NAMALWA (cell line): ENCODE results near the gene SERPINH1.
"Not testable (repeated sequence)": the region's sequence is repeated elsewhere in the genome, so short reads cannot be mapped to it uniquely, and the experiment has no call there.

Experiments
- DNase-seq: peaks from one replicate; pipeline ENCODE4 v3.0.0-alpha.2; 2015; ENCODE audit warnings: low spot score

SERPINH1 gene

DNA sequence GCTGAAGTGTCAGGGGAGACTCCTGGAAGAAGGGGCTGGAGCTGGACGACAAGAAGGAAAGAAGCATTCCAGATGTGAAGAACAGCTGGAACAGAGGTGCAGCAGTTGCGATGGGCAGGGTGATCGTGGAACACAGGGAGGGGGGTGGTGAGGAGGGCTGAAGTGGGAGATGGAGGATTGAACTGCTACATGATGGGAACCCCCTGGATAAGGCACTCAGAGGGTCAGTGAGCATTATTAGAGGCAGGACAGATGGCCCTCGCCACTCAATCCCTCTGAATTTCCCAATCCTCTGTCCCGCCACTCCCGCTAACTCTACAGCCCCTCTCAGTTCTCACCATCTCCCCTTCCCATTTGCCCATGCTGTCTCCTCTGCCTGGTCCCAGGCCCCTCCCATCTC is 14.0 kb downstream of the SERPINH1 start:
- DNase-seq, result no peak

DNA sequence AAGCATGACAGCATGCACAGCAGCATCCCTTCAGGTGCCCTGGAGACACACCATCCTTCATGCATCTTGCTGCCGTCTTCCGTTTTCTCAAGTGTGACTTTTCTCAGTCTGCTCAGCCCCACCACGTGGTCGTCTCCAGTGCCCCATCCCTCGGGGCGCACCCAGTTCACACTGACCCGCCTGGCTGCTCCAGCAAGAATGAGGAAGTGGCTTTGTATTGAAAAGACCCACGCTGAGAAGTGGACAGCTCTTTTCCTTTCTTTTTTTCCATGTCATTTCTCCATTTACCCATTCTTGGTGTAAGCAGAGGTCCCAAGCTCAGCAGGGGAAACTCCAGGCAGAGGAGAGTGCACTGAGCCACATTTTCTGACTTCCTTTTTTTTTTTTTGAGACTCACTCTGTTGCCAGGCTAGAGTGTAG is 14.5 kb downstream of the SERPINH1 start:
- DNase-seq, result peak; percentile 52

DNA sequence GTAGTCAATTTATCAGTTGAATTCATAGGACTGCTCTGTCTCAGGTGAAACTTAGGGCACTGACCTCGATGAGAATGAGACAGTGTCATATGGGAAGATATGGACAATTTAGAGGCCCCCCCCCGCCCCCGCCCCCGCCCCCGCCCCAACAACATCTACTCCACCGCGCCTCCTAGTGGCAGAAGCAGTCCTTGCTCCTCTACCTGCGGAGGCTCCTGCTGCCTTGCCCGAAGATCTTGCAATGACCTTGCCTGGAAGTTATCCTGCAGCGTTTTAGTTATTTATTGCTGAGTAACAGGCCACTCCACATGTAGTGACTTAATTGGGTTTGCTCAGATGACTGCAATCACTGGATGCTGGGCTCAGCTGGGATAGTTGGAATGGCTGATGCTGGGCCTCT is 15.2 kb downstream of the SERPINH1 start:
- peak; percentile 37 for DNase-seq

- no peak for DNase-seq
Observed at GRCh38 chr11:75578977-75579376, 16.9 kb downstream of the SERPINH1 start.

DNA sequence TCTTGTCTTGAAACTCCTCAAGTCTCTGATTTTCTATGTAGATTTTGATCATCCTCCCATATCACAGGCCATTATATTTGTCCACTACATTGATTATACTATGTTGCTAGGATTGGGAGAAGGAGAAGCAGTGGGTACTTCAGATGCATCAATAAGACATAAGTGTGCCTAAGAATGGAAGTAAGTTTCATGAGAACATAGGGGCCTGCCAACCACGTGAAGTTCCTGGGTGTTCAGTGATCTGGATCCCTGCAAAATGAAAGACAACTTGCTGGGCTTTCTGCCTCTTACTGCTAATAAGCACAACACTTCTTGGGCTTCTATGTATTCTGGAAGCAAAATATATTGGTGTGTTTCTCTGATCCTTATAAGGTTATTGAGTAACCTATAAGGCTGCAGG is 17.8 kb downstream of the SERPINH1 start:
- DNase-seq, result no peak

DNA sequence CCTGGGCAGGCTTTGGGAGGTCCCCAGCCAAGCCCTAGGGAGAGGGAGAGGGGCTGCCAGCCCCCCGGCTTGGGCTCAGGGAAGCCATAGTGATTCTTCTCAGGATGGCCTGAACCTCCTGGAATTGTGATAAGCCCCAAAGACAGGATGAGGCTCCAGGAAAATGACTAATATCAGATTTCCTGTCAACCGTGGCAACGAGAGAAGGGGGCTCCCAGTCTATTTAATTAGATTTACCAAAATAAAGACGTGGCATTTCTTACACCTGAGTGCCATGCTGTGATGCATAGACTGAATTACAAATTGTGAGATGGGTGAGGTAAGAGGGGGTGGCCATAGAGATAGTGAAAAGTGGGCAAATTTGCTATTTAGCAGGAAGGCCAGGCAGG is 20.4 kb downstream of the SERPINH1 start:
- DNase-seq, result no peak

DNA sequence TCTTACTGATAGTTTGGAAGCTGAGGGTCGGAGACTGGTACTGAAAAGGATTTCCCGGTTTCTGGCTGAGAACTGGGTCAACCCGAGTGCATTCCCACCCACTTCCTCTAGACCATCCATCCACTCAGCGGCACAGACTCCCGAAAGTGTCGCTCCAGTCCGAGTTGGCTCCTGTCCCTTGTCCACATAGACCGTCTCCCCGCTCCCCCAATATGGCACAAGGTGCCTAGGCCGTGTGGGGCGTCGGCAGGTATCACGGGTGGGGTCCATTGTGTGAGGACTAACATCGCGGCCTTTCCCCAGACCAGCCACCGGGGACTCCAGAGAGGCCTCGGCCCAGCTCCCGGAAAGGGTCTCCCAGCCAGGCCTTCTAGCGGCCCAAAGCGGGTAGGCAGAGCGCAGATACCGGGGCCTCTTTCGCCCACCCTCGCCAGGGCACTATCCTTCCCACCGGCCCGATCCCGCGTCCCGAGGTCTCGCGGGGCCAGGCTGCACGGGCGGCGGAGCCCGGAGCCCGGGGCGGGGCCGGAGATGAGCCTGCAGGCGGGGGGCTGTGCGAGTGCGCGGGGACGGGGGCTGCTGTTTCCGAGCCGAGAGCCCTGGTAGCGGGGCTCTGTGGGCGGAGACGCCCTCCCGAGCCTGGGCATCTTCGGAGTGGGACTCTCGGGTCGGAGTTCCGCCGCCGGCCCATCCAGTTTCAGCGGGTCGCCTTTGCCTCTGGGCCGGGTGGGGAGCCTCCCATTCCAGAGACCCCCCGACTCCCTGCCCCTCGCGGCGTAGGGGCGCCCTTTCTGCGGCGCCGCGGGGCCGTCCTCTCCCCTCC is 21.1 kb downstream of the SERPINH1 start:
- peak; percentile 32 for DNase-seq

DNA sequence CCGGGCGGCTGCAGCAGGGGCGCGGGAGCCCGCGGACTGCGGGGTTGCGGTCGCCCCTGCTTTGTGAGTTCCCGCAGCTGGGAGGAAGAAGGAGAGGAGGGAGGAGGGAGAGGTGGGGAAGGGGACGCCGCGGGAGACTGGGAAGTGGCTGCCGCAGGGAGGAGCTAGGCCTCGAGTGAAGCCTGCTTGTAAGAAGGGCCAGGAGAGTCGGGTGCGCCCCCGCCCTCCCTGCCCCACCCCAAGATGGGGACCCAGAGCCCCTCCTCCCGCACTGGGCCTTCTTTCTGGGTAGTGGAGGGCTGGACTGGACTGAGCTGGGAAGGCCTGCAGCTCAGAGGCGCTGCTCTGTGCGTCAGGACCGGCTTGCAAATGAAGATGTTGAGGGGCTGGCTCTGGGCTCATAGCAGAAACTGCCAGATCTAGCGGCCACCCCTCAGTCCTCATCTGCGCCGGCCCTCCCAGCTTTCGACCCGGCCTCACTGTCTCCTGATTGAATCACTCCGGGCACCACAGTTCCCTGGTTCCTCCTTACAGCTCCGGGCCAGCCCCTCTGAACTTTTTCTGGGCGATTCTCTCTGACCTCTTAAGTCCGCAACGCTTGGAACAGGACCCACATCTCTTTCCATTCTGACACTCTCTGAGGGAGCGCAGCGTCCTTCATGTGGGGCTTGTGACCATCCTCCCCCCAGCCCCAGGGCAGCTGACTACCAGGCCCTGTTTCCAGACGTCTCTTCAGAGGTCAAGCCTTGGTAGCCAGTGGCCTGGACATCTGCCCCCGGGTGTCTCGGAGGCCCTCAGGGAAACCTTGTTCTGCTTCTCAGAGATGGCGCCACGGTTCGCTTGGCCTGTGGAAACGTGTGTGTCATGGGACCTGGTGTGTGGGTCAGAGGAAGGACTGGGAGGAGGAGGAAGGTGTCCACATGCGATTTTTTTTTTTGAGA is 21.9 kb downstream of the SERPINH1 start:
- DNase-seq, result no peak

GRCh38 chr11:75584659-75585292 is 22.7 kb downstream of the SERPINH1 start:
- not testable (repeated sequence) for DNase-seq

DNA sequence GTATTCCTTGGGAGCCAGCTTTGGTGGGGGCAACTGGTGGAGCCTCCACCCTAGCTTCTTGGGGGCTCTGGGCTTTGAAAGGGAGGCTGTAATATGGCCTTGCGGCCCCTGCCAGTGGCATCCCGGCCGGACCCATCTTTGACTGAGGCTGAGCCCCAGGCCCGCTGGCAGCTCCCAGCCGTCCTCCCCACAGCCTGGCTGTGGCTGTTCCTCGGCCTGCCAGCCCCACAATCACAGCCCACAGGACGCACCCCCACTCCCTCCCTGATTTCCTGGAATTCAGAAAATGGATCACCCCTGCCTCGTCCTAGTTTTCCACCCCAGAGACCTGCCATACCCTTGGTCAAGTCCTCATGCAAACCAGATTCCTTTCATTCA is 23.2 kb downstream of the SERPINH1 start:
- DNase-seq, result no peak

DNA sequence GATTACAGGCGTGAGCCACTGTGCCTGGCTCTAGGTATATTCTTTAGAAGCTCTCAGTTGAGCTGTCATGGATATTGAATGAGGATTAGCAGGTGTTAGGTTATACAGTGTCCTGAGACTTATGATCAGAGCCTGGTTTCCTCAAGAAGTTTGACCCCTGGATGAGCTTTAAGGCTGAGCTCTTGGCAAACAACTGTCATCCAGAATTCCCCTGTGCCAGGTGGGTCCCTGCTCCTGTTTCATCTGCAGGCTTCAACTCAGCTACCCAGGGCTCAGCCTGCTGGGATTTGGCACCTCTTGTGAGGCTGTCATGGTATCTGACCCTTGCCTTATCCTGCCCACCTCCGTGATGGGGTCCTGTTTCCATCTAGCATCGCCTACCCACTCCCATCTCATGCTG is 24.3 kb downstream of the SERPINH1 start:
- no peak for DNase-seq

DNA sequence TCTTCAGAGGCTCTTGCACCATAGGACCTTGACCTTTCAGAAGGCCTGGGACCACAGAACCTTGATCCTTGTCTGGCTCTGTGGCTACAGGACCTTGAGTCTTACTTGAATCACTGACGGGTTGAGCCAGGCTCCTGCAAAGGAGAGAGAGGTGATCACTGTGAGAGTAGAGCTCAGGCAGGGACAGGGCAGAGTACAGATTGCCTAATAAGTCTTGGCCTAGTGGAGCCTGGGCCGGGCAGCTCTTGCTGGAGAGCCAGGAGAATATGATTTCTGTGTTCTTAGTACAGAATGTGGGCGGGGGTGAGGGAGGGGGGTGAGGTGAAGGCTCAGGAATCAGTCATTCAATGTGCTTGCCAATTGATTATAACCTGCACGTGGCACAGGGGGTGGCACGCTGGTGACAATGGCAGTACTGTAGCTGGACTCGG is 26.0 kb downstream of the SERPINH1 start:
- DNase-seq, result no peak

DNA sequence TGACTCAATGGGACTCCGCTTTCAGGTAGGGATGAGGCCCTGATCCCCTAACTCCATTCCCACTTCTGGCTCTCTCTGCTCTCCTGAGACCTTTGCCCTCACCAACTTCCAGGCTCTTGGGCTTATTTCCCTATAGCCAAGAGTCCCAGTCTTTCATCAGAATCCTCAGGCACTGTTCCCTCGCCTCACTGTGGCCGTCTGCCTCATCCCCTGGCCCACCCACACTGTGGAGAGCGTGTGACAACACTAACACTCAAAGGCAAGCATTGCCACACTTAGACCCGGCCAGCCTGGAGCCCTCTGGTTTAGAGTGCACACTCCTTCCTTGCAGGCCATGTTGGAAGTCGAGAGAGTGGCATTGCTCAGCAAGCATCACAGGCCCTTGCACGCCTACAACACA is 27.0 kb downstream of the SERPINH1 start:
- no peak for DNase-seq

DNA sequence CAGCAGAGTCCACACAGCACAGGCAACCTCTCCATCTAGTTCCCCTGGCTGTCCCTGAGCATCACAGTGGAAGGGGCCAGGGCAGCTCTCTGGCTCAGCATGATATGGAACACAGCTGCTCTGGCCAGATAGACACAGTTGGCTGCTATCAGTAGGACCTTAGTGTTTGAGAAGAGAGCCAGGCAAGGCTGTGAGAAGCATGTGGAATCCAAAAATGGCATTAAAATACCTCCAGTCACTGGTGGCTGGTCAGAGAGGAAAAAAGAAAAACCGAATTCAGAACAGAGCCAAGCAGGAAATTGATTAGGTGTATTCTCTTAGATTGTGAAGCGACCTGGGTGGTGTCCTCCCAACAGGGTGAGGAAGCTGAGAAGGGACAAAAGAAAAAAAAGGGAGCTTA is 27.9 kb downstream of the SERPINH1 start:
- no peak for DNase-seq

GRCh38 chr11:75591371-75591770 is 29.3 kb downstream of the SERPINH1 start:
- DNase-seq, result no peak

DNA sequence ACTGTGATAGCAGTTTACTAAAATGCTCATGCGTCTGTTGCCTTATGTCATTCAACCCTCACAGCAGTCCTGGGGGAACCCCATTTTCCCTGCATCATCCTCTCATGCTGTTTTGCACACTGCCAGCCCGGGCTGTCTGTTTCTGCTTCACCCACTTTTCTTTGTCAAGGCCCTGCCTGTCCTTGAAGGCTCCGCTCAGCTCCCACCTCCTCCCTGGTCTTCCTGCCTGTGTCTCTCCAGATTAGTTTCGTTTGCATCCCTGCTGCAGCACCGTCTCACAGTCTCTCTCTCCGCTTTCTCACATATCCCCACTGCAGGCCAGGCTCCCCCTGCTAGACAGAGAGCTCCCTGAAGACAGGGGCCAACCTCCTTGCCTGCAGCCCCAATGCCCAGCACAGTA is 29.9 kb downstream of the SERPINH1 start:
- DNase-seq, result no peak

DNA sequence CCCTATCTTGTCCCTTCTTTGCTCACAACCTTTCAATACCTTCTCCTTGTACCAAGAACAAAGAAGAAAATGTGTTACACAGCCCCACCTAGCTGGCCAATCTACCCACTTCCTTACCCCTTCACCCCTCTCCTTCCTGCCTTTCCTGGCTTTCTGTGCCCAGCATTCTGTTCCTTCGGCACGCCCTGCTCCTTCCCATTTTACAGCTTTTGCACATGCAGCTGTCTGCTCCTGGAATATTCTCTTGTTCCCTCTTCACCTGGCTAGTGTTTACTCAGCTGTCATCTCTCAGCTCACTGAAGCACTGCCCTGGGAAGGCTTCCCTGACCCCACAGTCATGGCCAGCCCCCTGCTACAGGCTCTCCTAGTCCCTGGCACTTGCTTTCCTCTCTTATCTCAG is 30.7 kb downstream of the SERPINH1 start:
- DNase-seq, result no peak

DNA sequence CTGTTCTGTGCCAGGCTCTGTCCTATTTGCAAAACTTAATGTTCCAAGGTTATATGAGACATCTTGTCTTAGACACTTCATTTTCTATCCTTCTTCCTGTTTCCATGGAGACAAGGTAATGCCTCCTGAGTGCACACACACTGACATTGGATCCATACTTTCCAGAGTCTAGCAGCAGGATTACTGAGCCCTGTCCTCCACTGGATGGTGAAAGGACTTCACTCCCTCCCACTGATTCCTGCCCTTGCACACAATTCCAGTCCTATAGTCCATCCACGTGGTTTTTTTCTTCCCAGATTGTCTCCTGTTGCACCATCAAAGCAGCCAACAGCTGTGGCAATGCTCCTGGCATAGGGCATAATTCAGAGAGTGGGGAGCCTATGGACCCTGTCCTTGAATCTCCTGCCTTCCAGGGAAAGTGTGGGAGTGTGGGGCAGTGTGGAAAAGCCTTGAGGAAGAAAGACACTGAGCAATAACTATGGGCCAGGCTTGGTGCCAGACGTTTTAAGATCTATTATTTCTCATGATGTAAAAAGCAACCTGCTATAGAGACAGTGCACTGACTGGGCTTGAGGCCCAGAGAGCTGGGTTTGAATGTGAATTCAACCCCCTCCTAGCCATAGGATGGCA is 31.3 kb downstream of the SERPINH1 start:
- no peak for DNase-seq

- no peak for DNase-seq
Observed at GRCh38 chr11:75594211-75594610, 32.2 kb downstream of the SERPINH1 start.

DNA sequence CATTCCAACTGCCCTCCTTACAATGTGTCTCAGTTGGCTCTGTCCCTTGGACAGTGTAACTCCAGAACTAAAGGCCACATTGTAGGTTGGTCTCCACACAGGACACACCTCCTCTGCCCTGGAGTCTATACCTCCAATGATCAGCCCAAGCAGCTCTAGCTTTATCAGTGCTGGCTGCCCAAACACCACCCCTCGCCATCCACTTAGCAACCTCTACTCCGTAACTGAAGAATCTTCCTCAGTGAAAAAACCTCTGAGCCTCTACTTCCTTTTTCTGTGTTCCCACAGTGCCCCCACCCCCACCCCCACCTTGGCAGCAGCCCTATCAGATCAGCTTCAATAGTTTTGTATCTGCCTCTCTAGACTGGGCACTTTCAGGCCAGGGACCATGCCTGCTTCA is 33.4 kb downstream of the SERPINH1 start:
- no peak for DNase-seq

- DNase-seq, result no peak
Observed at GRCh38 chr11:75596914-75597313, 34.9 kb downstream of the SERPINH1 start.

DNA sequence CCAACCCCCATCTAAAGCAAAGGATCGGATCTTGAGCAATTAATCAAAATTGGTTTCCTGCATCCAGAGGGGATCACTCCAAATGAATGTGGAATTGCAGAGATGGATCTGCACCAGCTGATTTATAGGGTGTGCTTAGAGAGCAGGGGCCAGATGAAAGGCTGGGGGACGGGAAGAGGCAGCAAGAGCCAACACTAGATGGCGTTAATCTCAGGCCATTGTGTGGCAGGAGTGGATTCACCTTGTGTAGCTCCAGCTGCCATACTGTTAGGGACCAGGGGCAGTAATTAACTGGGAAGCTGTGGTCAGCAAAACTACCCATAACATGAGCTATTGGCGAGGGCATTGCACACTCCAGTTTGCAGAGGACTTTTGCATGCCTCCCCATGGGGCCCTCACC is 35.6 kb downstream of the SERPINH1 start:
- peak; percentile 55 for DNase-seq
